H9 (cell line): ENCODE measurements around the gene IQGAP2. TPM values are rescaled to one million over a fixed set of nuclear protein-coding genes. Genes with fewer than 3 reads are reported as not detected.

Source experiments
- DNase-seq: peaks from one replicate; pipeline ENCODE4 v3.0.0-alpha.2; 2017
- H2AFZ ChIP-seq: one replicate; pipeline ENCODE4 v1.6.1; 2013; ENCODE audit warnings: mild to moderate bottlenecking, low read length, control low read depth, moderate library complexity
- H2AK5ac ChIP-seq: 2 replicates; pipeline ENCODE4 v1.6.1; 2013; ENCODE audit warnings: low read length, control low read depth, mixed read lengths; ENCODE audit not compliant: insufficient read length
- H2BK120ac ChIP-seq: one replicate; pipeline ENCODE4 v1.6.1; 2013; ENCODE audit warnings: low read depth, mild to moderate bottlenecking, low read length, control low read depth, inconsistent platforms; ENCODE audit not compliant: poor library complexity, severe bottlenecking
- H2BK12ac ChIP-seq: 2 replicates; pipeline ENCODE4 v1.6.1; 2013; ENCODE audit warnings: low read length, control low read depth, mixed read lengths, low read depth; ENCODE audit not compliant: insufficient read length
- H2BK15ac ChIP-seq: 2 replicates; pipeline ENCODE4 v1.6.1; 2013; ENCODE audit warnings: low read depth, low read length, control low read depth
- H2BK20ac ChIP-seq: one replicate; pipeline ENCODE4 v1.6.1; 2013; ENCODE audit warnings: low read depth, mild to moderate bottlenecking, low read length, control low read depth, inconsistent platforms; ENCODE audit not compliant: poor library complexity, severe bottlenecking
- H2BK5ac ChIP-seq: 2 replicates; pipeline ENCODE4 v1.6.1; 2013; ENCODE audit warnings: low read length, control low read depth, mixed read lengths; ENCODE audit not compliant: insufficient read length
- H3K14ac ChIP-seq: 2 replicates; pipeline ENCODE4 v1.6.1; 2013; ENCODE audit warnings: low read length, control low read depth; ENCODE audit not compliant: insufficient read depth
- H3K18ac ChIP-seq: 2 replicates; pipeline ENCODE4 v1.6.1; 2013; ENCODE audit warnings: low read depth, mild to moderate bottlenecking, mixed read lengths, low read length, control low read depth; ENCODE audit not compliant: insufficient read length
- H3K23ac ChIP-seq: 2 replicates; pipeline ENCODE4 v1.6.1; 2013; ENCODE audit warnings: low read length, control low read depth, mixed read lengths, low read depth; ENCODE audit not compliant: insufficient read length
- H3K23me2 ChIP-seq: 2 replicates; pipeline ENCODE4 v1.6.1; 2013; ENCODE audit warnings: low read depth, mild to moderate bottlenecking, mixed read lengths, low read length, control low read depth; ENCODE audit not compliant: insufficient read length, poor library complexity, severe bottlenecking
- H3K27ac ChIP-seq: 2 replicates; pipeline ENCODE4 v1.5.1; 2013; ENCODE audit warnings: low read length, control low read depth, mixed read lengths, low read depth; ENCODE audit not compliant: insufficient read length
- H3K27me3 ChIP-seq: 2 replicates; pipeline ENCODE4 v1.6.1; 2013; ENCODE audit warnings: low read length, control low read depth, inconsistent platforms; ENCODE audit not compliant: insufficient read depth
- H3K4ac ChIP-seq: 2 replicates; pipeline ENCODE4 v1.6.1; 2013; ENCODE audit warnings: low read depth, mild to moderate bottlenecking, control low read depth, inconsistent platforms, low read length, moderate library complexity
- H3K4me1 ChIP-seq: 2 replicates; pipeline ENCODE4 v1.6.1; 2013; ENCODE audit warnings: low read length, control low read depth, inconsistent platforms; ENCODE audit not compliant: insufficient read depth
- H3K4me2 ChIP-seq: 2 replicates; pipeline ENCODE4 v1.6.1; 2013; ENCODE audit warnings: low read length, control low read depth, mixed read lengths; ENCODE audit not compliant: insufficient read length, insufficient read depth
- H3K56ac ChIP-seq: 2 replicates; pipeline ENCODE4 v1.6.1; 2013; ENCODE audit warnings: low read depth, mild to moderate bottlenecking, mixed read lengths, low read length, control low read depth; ENCODE audit not compliant: insufficient read length
- H3K79me1 ChIP-seq: 2 replicates; pipeline ENCODE4 v1.6.1; 2013; ENCODE audit warnings: low read depth, mild to moderate bottlenecking, moderate library complexity, low read length, control low read depth, inconsistent platforms; ENCODE audit not compliant: insufficient read depth, poor library complexity, severe bottlenecking
- H3K79me2 ChIP-seq: 2 replicates; pipeline ENCODE4 v1.6.1; 2013; ENCODE audit warnings: low read length, control low read depth, inconsistent platforms; ENCODE audit not compliant: insufficient read depth
- H3K9ac ChIP-seq: 2 replicates; pipeline ENCODE4 v1.6.1; 2013; ENCODE audit warnings: low read length, control low read depth, mixed read lengths; ENCODE audit not compliant: insufficient read length; ENCODE audit errors: extremely low read depth
- H3K9me3 ChIP-seq: one replicate; pipeline ENCODE4 v1.6.1; 2013; ENCODE audit warnings: low read depth, low read length, inconsistent platforms; ENCODE audit not compliant: control insufficient read depth
- H3T11ph ChIP-seq: one replicate; pipeline ENCODE4 v1.6.1; 2013; ENCODE audit warnings: mild to moderate bottlenecking, low read length, control low read depth, inconsistent platforms
- H4K20me1 ChIP-seq: one replicate; pipeline ENCODE4 v1.6.1; 2013; ENCODE audit not compliant: control insufficient read depth, insufficient read length, insufficient read depth
- H4K5ac ChIP-seq: 2 replicates; pipeline ENCODE4 v1.6.1; 2013; ENCODE audit warnings: low read depth, mild to moderate bottlenecking, mixed read lengths, low read length, control low read depth; ENCODE audit not compliant: insufficient read length
- H4K8ac ChIP-seq: replicated peaks from 2 replicates; pipeline ENCODE4 v1.6.1; 2013; ENCODE audit warnings: low read length, control low read depth, mixed read lengths, low read depth; ENCODE audit not compliant: insufficient read length
- H4K91ac ChIP-seq: 2 replicates; pipeline ENCODE4 v1.6.1; 2013; ENCODE audit warnings: low read depth, mild to moderate bottlenecking, moderate library complexity, mixed read lengths, low read length, control low read depth; ENCODE audit not compliant: insufficient read length
- H3K27ac Mint-ChIP-seq, 3 experiments: 2 replicates in 2 of 3; 3 replicates in 1 of 3; pipeline ENCODE4 v1.8.0; 2020 to 2021; ENCODE audit warnings: mixed read lengths in 3 of 3, mild to moderate bottlenecking in 1 of 3, moderate library complexity in 1 of 3
- H3K27me3 Mint-ChIP-seq: 2 replicates; pipeline ENCODE4 v1.8.0; 2021; ENCODE audit warnings: low read depth, mild to moderate bottlenecking, moderate library complexity, mixed read lengths
- H3K36me3 Mint-ChIP-seq, 3 experiments: 2 replicates in 2 of 3; 3 replicates in 1 of 3; pipeline ENCODE4 v1.8.0; 2020 to 2021; ENCODE audit warnings: low read depth in 3 of 3, mixed read lengths in 3 of 3; ENCODE audit not compliant: insufficient read depth in 1 of 3
- H3K4me1 Mint-ChIP-seq, 2 experiments: 2 replicates each; pipeline ENCODE4 v1.8.0; 2020; ENCODE audit warnings: mixed read lengths in 2 of 2
- H3K4me3 Mint-ChIP-seq, 2 experiments: 2 replicates in 1 of 2; 3 replicates in 1 of 2; pipeline ENCODE4 v1.8.0; 2020 to 2021; ENCODE audit warnings: mild to moderate bottlenecking in 2 of 2, mixed read lengths in 2 of 2, moderate library complexity in 1 of 2
- H3K9me3 Mint-ChIP-seq, 2 experiments: 2 replicates in 1 of 2; 3 replicates in 1 of 2; pipeline ENCODE4 v1.8.0; 2020; ENCODE audit warnings: mild to moderate bottlenecking in 2 of 2, mixed read lengths in 2 of 2, moderate library complexity in 1 of 2
- CTCF ChIP-seq: fragments of 200-600 bp; sonication (generic); conservative IDR thresholded peaks from 3 replicates; pipeline ENCODE4 v1.8.0; 2021; ENCODE audit warnings: antibody characterized with exemption, mild to moderate bottlenecking
- WGBS: extraction: QIAGEN DNeasy Blood & Tissue Kit; methylation state at CpG from one replicate; pipeline ENCODE4 v1.1.7; 2013; ENCODE audit warnings: missing lambda C conversion rate, low lambda C conversion rate, mixed read lengths; ENCODE audit not compliant: insufficient read length; ENCODE audit errors: extremely low coverage; 5-methylcytosine and 5-hydroxymethylcytosine counted together
- total RNA-seq: library from RNA; stranded (reverse); gene quantifications from 2 replicates; pipeline ENCODE4 v1.2.1, GENCODE V29; 2021

Gene IQGAP2
- total RNA-seq, 1 experiment from 2014 or later, result 22.5 TPM

- no peaks in the 10 kb centered on the region for H3K23me2 ChIP-seq
- no peak overlapping the region for H2BK20ac ChIP-seq
- H3K27me3 ChIP-seq, result no peaks in the 10 kb centered on the region
- H3K18ac ChIP-seq, result no peak overlapping the region
- H2BK15ac ChIP-seq, result no peak overlapping the region
- H3K79me2 ChIP-seq, result no peaks in the 10 kb centered on the region
- H3K36me3 Mint-ChIP-seq, result peaks cover 0 to 8% (median 8%) of the 10 kb centered on the region in 3 experiments; a peak in 6 of 7 replicates
- no peak overlapping the region for H3T11ph ChIP-seq
- H2AK5ac ChIP-seq, result no peak overlapping the region
- DNase-seq, result no peak
- no peaks in the 10 kb centered on the region for H3K4me1 ChIP-seq
- no peaks in the 10 kb centered on the region for H3K4me1 Mint-ChIP-seq
- H3K27ac ChIP-seq, result no peak overlapping the region
- no peak overlapping the region for H3K23ac ChIP-seq
- no peak overlapping the region for H4K5ac ChIP-seq
- no peak overlapping the region for H2AFZ ChIP-seq
- H3K9ac ChIP-seq, result no peak overlapping the region
- H3K27ac Mint-ChIP-seq, result no peak overlapping the region
- H3K9me3 ChIP-seq, result no peaks in the 10 kb centered on the region
- no peak overlapping the region for H3K4me3 Mint-ChIP-seq
- TF ChIP-seq CTCF, result no peak
- H2BK120ac ChIP-seq, result no peak overlapping the region
- no peak overlapping the region for H2BK12ac ChIP-seq
- no peak overlapping the region for H4K91ac ChIP-seq
- H3K27me3 Mint-ChIP-seq, result no peaks in the 10 kb centered on the region; the same call in 1 of the 2 replicates
- no peaks in the 10 kb centered on the region for H3K79me1 ChIP-seq
- 100% methylated on average over 1 of the region's 2 CpGs for WGBS
- H3K14ac ChIP-seq, result no peak overlapping the region
- H3K9me3 Mint-ChIP-seq, result no peaks in the 10 kb centered on the region
- H3K56ac ChIP-seq, result no peak overlapping the region
- no peak overlapping the region for H4K8ac ChIP-seq
- H4K20me1 ChIP-seq, result no peaks in the 10 kb centered on the region
- H3K4ac ChIP-seq, result no peak overlapping the region
- no peak overlapping the region for H3K4me2 ChIP-seq
- no peak overlapping the region for H2BK5ac ChIP-seq
Observed at GRCh38 chr5:76672242-76672641, 269.2 kb downstream of the IQGAP2 start.
